NCI-H524 treated with DMSO at 0.1 percent for 48 hours (cell line): ENCODE measurements around the gene DEPDC7.
"Not testable (repeated sequence)": the region's sequence is repeated elsewhere in the genome, so short reads cannot be mapped to it uniquely, and the experiment has no call there.

Experiments
- DNase-seq: peaks from one replicate; lab custom pipeline; 2025; lab: John Stamatoyannopoulos, UW

The DEPDC7 gene

DNA sequence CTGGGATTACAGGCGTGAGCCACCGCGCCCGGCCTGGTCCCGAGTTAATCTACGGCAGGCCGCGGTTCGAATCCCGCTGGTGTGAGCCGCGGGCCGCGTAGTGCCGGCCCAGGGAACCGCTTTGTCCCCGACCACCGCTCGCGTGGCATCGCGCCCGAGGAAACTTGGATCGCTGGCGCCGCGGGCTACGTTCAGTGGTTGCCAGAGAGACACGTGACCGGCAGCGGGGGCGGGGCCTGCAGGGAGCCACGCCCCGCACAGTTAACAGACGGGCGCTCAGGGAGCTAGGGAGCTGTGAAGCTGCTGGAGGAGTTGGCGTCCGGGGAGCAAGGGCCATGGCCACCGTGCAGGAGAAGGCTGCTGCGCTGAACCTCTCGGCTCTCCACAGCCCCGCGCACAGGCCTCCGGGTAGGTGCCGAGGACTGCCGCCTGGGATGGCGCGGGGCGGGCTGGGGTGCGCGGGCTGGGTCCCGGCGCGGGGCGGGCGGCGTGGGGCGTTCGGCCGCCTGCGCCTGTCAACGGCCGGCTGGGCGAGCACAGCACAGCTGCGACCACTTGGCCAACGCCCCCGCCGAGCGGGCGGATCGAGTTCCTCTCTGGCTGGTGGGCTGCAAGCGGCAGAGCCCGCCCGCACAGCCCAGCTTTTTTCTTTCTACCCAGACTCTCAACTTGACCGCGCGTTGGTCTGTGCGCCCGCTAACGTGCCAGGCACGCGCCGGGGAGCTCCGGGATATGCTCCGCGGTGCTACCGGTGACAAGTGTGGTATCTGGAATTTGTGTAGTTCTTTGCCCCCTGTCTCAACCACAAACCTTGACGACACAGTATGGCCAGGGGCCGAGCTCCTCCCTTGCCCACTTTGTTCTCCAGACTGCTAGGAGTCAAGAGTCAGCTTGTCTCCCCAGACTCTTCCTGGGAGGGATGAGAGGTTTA is at the start of gene DEPDC7:
Gene DEPDC7 (plus strand): TSS at position 258 of the 931 bp plus-strand sequence. CDS start 78 bp downstream, at position 336.
- DNase-seq: peak; percentile 47

DNA sequence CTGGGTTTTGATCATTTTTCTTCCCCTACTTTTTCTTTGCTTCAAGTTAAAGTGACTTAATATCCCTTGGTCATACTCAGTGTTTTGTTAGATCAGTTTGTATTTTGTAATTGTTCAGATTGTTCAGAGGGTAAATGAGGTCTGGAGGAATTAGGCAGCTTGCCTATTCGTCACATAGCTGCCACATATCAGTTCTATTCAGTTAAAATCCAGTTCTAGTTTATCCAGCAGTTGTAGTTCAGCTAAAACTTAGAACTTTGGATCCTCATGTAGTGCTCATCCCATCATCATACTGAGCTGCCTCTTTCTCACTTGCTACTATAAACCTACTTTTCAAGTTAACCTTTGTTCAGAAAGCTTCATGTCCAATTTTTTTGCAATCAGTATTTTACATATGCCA is 47.1 kb upstream of the DEPDC7 start:
- no peak for DNase-seq

DNA sequence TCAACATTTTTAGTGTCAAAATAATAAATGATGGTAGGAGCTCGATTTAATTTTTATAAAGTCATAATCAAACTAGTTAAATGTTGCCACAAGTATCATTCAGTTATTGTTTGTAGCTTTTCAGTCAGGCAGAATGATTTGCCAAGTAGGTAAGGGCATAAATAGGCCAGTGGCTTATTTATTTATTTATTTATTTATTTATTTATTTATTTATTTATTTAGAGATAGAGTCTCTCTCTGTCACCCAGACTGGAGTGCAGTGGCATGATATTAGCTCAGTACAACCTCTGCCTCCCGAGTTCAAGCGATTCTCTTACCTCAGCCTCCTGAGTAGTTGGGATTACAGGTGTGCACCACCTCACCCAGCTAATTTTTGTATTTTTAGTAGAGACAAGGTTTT is 43.4 kb upstream of the DEPDC7 start:
- not testable (repeated sequence) for DNase-seq

DNA sequence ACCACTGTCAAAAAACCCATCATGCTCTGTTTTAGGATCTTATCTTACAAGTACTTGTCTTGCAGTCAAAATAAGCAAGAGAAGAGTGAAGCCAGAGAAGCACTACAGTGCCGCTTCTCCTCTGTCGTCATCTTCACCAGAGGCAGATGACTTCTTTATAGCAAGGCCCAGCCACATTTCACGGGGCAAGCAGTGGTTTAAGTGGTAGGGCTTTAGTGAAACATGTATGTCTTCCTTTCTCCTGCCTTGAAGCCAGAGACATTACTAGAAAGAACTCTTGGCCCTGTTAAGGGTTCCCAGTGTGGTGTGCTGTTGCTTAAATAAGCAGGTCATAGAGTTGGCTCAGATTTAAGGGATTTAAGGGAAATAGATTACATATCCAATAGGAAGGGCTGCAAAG is 42.9 kb upstream of the DEPDC7 start:
- no peak for DNase-seq

DNA sequence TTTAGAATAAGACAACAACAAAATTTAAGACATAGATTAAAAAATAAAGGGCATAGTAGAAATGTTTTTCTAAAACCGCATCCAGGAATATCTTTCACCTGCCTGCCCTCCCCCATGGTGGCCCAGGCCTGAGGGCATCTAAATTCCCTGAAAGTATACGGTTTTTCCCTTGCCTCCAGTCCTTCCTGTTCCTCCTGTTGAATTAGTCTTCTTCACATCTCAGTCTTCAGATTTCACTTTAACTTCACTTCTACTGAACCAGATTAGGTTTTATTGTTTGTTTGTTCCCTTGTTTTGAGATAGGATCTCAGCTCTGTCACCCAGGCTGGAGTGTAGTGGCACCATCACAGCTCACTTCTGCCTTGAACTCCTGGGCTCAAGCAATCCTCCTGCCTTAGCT is 33.1 kb upstream of the DEPDC7 start:
- no peak for DNase-seq

DNA sequence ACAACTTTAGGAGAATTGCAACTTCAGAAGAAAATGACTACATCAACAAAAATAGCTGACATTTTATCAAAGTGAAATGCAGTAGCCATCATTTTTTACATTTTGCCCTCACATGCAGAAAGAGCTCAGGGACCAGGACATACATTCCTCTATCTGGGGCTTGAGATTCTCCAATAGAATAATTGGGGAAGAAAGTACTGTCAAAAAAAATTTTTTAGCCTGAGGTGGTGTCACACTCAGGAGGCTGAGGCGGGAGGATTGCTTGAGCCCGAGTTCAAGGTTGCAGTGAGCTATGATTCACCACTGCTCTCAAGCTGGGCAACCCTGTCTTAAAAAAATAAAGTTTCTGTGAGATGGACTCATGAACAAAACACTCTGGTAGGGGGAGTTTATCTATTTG is 32.2 kb upstream of the DEPDC7 start:
- DNase-seq: no peak

DNA sequence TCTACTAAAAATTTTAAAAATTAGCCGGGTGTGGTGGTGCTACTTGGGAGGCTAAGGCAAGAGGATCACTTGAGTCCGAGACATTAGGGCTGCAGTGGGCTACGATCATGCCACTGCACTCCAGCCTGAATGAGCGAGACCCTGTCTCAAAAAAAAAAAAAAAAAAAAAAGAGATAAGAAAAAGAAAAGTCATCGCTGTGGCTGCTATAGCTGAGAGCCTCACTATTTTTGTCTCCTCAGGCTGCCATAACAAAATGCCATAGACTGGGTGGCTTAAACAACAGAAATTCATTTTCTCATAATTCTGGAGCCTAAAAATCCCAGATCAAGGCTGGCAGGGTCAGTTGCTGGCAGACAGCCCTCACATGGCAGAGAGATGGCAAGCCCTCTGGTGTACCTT is 30.1 kb upstream of the DEPDC7 start:
- no peak for DNase-seq

DNA sequence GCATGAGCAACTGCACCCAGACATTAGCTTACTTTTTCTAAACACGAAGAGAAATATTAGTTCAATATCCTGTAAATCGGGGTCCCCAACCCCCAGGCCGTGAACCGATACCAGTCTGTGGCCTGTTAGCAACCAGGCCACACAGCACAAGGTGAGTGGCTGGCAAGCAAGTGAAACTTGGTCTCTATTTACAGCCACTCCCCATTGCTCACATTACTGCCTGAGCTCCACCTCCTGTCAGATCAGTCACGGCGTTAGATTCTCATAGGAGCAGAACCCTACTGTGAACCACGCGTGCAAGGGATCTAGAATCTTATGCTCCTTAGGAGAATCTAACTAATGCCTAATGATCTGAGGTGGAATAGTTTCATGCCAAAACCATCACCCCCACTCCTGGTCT is 27.8 kb upstream of the DEPDC7 start:
- no peak for DNase-seq

DNA sequence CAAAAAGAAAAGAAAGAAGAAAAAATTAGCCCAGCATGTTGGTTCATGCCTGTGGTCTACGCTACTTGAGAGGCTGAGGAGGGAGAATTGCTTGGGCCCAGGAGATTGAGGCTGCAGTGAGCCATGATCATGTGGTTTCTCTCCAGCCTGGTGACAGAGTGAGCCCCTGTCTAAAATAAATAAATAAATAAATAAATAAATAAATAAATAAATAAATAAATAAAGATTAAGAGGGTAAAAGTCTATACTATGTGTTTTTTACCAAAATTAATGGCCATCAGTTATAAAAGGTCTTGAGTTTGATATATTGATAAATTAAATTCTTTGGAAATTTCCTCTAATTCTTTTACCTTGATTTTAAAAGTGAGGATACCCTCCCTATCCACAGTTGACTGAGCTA is 25.2 kb upstream of the DEPDC7 start:
- DNase-seq: no peak

DNA sequence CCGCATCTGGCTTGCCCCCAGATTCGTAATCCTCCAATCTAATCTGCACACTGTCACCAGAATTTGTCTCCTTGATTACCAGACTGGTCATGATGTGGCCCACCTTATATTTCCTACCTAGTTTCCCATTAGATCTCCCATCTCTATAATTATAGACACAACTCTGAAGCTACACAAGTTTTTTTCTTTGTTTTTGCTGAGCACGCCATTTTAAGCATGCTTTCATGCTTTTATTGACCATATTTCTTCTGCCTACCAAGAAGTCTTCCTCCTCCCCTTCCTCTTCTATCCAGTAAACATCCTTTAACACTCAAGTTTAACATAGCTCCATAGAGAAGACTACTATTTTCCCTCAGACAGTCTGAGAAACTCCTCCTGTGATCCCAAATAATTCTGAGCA is 24.3 kb upstream of the DEPDC7 start:
- no peak for DNase-seq

DNA sequence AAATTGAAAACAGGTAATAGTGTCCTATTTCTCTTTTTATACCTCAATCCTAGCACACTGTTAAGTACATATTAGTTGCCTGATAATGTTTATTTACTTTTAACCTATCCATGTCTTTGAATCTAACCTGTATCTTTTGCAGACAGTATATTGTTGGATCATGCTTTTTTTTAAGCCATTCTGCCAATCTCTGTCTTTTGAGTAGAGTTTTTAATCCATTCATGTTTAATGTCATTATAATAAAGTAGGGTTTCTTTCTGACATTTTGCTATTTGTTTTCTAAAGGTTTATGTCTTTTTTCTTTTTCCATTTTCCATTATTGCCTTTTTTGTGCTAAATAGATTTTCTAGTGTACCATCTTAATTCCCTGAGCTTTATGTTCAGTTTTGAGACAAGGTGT is 23.8 kb upstream of the DEPDC7 start:
- no peak for DNase-seq

DNA sequence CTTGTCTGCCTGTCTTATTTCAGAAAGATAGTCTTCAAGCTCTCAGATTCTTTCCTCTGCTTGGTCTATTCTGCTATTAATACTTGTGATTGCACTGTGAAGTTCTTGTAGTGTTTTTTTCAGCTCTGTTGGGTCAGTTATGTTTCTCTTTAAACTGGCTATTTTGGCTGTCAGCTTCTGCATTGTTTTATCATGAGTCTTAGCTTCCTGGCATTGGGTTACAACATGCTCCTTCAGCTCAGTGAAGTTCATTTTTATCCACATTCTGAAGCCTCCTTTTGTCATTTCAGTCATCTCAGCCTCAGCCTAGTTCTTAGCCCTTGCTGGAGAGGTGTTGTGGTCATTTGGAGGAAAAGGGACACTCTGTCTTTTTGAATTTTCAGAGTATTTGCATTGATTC is 15.5 kb upstream of the DEPDC7 start:
- DNase-seq: no peak

DNA sequence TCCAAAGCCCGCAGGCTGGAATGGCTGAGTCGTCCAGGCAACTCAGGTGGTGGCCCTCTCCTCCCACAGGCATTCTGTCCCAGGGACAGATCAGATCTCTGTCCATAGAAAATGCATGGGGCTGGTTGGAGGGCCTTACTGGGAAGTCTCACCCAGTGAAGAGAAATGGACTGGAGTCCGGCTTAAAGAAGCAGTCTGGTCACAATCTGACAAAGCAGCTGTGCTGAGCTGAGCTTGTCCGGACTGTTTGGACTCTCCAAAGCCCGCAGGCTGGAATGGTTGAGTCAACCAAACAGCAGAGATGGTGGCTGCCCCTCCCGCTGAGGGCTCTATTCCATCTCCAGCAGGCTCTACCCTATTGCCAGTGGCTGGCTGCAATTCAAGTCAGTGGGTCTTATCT is 14.4 kb upstream of the DEPDC7 start:
- no peak for DNase-seq

DNA sequence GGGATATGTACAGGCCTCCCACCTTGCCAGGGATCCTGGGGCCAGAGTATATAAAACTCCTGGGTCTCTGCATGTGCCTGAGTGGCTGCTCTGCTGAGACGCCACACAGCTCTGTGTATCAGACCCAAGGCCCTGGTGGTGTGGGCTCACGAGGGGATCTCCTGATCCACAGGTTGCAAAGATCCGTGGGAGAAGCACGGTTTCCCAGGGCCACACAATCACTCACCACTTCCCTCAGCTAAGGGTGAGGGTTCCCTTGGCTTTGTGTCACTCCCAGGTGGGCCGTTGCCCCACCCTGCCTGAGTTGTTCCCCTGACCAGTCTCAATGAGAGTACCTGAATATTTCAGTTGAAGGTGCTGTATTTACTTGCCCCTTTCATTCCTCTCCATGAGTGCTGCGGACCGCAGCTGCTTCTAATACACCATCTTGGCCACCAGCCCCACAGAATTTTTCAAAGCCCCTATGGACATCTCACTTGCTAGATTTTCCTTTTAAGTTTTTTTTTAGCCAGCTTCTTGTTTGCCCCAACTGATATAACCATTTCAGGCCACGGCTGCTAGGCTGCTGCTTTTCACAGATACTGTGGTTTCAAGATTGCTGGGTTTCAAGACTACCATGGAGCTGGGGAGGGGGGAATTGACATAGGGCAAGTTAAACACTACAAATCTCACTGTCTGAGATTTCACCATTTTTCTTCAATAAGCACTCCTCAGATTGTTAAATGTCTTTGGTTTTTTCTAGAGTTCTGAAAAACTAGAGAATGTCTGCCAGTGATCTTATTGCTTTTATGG is 13.7 kb upstream of the DEPDC7 start:
- no peak for DNase-seq

DNA sequence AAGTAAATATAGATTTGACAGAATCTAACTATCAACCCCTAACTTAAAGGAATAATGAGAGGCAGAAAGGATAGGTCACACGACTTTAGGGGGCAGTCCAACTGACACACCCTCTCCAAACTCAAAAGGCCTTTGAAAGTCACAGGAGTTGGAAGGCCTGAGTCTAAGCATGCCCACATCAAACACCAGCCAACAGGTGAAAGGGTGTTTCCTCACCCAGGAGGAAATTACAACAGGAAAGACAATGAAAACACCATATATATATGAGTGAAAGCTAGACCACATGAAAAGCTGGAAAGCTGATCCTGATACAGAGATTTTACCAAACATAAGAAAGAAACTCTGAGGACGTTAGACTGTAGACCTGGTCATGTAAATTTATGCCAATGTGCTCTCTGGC is 10.5 kb upstream of the DEPDC7 start:
- DNase-seq: no peak

DNA sequence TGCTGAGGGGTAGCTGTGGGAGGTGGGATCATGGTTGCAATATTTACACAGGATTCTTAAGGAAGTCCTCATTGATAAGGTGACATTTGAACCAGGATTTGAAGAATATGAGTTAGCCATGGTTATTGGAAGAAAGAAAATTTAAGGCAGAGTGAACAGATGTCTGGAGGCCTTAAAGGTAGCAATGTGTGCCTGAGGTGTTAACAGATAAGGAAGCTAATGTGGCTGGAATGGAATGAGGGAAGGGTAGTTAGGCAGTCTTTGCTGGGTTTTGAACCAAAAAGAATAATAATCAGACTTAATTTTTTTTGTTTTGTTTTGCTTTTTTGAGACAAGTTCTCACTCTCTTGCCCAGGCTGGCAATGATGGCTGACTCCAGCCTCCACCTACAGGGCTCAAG is 9.7 kb upstream of the DEPDC7 start:
- DNase-seq: no peak

DNA sequence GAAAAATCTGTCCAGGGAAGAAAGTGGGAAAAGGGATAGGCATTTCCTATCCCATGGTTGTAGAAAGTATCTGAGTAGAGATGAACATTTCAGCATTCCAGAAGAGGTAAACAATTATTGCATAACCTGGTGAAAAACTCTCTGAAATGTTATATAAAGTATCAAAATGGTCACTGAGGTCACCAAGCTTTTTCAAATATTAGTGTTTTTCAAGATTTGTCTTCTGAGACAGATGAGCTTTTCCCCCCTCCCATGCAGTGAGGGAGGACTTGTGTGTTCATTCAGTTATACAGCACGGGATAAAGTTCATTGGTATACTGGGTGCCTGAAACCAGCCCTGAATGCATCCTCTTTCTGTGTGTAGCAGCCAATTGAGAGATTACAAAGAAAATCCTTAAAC is 1.9 kb upstream of the DEPDC7 start:
- no peak for DNase-seq

DNA sequence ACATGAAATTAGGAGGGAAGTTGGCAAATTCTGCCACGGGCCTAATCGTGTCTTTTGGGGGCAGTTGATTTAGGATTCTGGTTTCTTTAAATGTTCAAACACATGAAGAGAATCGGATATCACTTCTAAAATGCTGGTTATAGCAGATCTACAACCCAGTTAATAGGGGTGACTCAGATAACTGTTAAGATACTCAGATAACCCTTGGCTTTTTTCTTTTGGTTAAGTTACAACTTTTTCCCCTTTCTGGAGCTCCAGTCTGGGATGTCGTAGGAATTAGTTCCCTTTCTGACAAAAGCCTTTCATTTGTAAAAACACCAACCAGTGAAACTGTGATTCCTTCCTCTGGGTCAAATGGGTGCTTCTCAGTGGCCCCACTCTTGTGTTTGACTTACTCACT is 976 bp downstream of the DEPDC7 start:
- no peak for DNase-seq

DNA sequence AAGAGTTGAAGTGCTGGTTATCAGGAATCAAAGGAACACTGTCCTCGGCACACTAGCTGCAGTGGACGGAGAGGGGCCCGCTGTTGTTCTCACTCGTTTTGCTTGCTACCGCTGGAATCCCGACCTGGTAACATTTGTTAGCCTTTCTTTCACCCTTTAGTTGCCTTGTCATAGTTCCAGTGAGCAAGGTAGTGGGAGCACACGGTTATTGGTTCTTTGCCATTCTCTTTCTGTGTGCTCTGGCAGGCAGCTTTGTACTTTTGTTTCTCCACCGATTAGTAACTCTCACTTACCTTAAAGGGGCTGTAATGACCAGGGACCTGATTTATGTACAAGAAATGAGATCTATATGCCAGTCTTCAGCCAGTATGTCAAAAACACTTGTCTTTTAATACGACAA is 1.8 kb downstream of the DEPDC7 start:
- peak; percentile 41 for DNase-seq

DNA sequence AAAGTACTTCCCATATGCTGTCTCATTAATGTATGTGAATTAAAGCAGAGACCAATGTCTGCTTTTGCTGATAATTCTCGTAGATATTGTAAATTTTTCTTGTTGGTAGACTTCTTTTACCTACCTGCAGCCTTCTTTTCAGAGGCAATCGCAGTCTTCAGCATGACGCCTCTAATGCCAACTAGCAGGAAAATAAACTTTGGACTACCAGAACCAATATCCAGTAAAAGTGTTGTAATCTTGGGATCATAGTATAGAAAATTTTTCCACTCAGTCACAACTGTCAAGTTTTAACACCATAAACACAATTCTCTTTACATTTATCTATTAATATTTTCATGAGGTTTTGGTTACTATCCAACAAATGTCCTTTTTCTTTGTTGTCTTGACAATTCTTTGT is 2.3 kb downstream of the DEPDC7 start:
- no peak for DNase-seq

DNA sequence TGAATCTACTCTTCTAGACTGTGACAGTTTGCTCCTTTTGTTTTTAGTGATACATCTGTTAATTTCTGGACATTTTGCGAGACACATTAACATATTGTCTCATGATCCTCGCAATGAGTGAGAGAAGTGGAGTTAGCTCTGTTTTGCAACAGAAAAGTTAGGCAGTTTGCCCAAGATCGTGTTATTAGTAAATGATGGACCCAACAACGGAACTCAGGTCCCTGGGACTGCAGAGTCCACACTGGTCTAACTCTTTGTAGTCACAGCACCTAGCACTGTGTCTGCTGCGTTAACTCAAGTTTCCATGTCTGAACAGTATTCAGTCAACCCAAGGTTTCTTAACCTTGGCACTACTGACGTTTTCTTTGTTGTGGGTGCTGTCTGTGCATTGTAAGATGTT is 3.2 kb downstream of the DEPDC7 start:
- DNase-seq: no peak

DNA sequence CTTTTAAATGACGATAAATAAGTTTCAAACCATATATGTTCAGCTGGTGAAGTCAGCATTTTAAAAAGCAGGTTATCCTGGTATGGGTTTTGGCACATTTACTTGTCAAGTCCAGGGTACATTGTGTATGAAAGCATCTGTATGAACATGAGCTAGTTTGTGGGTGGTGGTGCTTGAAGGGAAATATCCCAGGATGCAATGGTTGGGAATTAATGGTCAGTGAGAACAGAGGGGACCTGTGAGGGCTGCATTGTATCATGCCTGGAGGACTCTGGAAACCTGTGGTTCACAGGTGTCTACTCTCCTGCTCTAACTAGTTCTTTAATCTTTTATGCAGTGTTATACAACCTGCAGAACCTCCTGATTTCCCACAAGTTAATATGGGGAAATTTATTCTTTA is 5.8 kb downstream of the DEPDC7 start:
- DNase-seq: no peak

DNA sequence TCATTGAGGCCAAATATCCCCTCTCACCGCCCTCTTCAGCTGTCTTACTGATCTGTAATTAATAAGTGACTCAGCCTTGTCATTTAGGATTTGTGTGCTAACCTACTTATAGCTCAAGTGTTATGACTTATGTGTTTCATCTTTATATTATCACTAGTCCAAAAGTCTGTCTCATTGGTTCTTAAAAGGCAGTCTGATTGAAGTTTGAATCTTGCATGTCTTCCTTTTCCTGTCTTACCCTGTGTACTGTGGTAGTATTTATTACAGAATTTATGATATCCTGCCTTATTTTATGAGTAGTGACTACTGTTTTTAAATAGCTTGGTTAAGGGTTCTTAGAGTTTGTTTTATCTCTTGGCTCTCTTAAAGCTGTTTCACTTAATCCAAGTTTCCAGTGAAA is 6.3 kb downstream of the DEPDC7 start:
- DNase-seq: peak; percentile 65
